Progenitor cell of endocrine pancreas (in vitro differentiated cells): ENCODE measurements around the gene CEP112. TPM values are rescaled to one million over a fixed set of nuclear protein-coding genes. Genes with fewer than 3 reads are reported as not detected.

Source experiments
- DNase-seq: peaks from one replicate; pipeline ENCODE4 v3.0.0; 2021; ENCODE audit warnings: low spot score; ENCODE audit not compliant: unreplicated experiment
- H3K27ac Mint-ChIP-seq: 2 replicates; pipeline ENCODE4 v1.8.0; 2021; ENCODE audit warnings: mild to moderate bottlenecking, moderate library complexity, mixed read lengths
- H3K27me3 Mint-ChIP-seq: 2 replicates; pipeline ENCODE4 v1.8.0; 2021; ENCODE audit warnings: mixed read lengths
- H3K36me3 Mint-ChIP-seq: 2 replicates; pipeline ENCODE4 v1.8.0; 2022; ENCODE audit warnings: mixed read lengths; ENCODE audit not compliant: insufficient read depth
- H3K4me1 Mint-ChIP-seq: 2 replicates; pipeline ENCODE4 v1.8.0; 2021; ENCODE audit warnings: low read depth, mixed read lengths
- H3K4me3 Mint-ChIP-seq: 2 replicates; pipeline ENCODE4 v1.8.0; 2021; ENCODE audit warnings: low read depth, mild to moderate bottlenecking, moderate library complexity, mixed read lengths
- H3K9me3 Mint-ChIP-seq: 2 replicates; pipeline ENCODE4 v1.8.0; 2021; ENCODE audit warnings: low read depth, mixed read lengths
- total RNA-seq: library from RNA; stranded (reverse); gene quantifications from 2 replicates; pipeline ENCODE4 v1.2.1, GENCODE V29; 2021
- TF ChIP-seq, protein P1 (sequence below): fragments of 200-600 bp; sonication (generic); IDR thresholded peaks from one replicate; pipeline ENCODE4 v1.5.0; 2021; ENCODE audit warnings: antibody characterized with exemption, mild to moderate bottlenecking; ENCODE audit not compliant: unreplicated experiment

CEP112 gene
- total RNA-seq, 1 donor from 2014 or later, result 24.3 TPM

DNA sequence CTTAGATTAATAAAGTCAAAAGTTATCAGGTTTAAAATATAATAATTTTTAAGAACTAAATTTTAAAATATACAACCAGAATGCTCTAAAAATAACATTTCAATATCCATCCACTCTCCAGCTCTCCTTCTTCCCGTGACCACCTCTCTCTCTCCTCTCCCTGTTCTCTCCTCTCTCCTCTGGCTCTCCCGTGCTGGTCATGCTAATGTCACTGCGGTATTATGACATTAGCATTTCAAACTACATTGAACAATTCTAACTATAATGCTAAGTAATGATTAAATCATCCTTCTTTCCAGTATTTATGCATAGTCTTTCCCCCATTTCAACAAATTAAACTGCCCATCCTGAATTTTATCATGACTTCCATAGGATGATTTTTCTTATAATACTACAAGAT, 154.7 kb downstream of the CEP112 start:
- TF ChIP-seq, protein P1, sequence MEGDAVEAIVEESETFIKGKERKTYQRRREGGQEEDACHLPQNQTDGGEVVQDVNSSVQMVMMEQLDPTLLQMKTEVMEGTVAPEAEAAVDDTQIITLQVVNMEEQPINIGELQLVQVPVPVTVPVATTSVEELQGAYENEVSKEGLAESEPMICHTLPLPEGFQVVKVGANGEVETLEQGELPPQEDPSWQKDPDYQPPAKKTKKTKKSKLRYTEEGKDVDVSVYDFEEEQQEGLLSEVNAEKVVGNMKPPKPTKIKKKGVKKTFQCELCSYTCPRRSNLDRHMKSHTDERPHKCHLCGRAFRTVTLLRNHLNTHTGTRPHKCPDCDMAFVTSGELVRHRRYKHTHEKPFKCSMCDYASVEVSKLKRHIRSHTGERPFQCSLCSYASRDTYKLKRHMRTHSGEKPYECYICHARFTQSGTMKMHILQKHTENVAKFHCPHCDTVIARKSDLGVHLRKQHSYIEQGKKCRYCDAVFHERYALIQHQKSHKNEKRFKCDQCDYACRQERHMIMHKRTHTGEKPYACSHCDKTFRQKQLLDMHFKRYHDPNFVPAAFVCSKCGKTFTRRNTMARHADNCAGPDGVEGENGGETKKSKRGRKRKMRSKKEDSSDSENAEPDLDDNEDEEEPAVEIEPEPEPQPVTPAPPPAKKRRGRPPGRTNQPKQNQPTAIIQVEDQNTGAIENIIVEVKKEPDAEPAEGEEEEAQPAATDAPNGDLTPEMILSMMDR, result no peak
- Mint-ChIP-seq H3K4me1 (no peaks in the 10 kb centered on the region), H3K27ac (no peak overlapping the region), H3K36me3 (peaks cover 3% of the 10 kb centered on the region), H3K27me3 (no peaks in the 10 kb centered on the region), H3K9me3 (no peaks in the 10 kb centered on the region), H3K4me3 (no peak overlapping the region)
- DNase-seq, result no peak

DNA sequence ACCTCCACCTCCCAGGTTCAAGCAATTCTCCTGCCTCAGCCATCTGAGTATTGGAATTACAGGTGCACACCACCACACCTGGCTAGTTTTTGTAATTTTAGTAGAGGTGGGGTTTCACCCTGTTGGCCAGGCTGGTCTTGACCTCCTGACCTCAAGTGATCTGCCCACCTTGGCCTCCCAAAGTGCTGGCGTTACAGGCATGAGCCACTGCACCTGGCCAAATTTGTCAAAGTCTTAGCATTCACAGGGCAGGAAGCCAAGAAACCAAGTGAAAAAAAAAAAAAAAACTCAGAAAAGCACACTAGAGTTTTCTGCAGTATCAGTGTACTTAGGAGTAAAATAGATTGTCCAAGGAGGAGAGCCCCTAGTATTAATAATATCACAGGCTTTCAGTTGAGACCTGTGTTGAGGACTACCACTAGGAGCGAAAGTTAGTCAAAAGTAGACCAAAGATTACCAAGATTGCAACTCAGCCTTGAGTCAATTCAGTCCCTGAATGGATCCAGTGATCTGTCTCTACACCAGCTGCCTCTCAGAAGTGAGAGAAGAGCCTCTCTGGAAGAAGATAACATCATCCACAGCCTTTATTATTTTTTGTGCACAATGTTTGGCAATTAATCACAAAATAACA, 159.7 kb downstream of the CEP112 start:
- no peak for DNase-seq
- Mint-ChIP-seq H3K27ac (no peak overlapping the region), H3K27me3 (no peaks in the 10 kb centered on the region), H3K9me3 (no peaks in the 10 kb centered on the region), H3K4me1 (no peaks in the 10 kb centered on the region), H3K4me3 (no peak overlapping the region), H3K36me3 (peaks cover 5% of the 10 kb centered on the region)
- TF ChIP-seq, protein P1, result no peak

- H3K36me3 Mint-ChIP-seq, result peaks cover 43% of the 10 kb centered on the region
Observed at GRCh38 chr17:66025551-66025950, 166.4 kb downstream of the CEP112 start.

DNA sequence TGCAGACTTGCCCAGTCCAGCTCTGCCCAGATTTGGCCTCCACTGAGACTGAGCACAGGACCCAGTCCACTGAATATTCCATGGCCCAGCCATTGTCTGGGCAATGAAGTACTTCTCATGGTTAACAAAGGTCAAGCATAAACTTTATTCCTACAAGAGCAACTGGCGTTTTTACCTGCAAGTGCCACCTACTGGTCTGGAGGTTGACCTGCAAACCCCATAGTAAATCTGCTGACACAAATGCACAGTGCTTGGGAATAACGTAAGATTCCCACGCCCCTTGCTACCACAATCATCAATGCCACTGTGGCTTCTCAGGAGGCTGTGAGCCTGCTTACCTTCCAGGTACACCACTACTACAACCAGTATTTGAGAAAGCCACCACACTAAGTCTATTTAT, 170.2 kb downstream of the CEP112 start:
- peaks cover 26% of the 10 kb centered on the region for H3K9me3 Mint-ChIP-seq
- peaks cover 7% of the 10 kb centered on the region for H3K4me1 Mint-ChIP-seq
- no peak overlapping the region for H3K4me3 Mint-ChIP-seq
- TF ChIP-seq, protein P1, result no peak
- H3K27ac Mint-ChIP-seq, result no peak overlapping the region
- H3K27me3 Mint-ChIP-seq, result no peaks in the 10 kb centered on the region
- no peak for DNase-seq
- peaks cover 40% of the 10 kb centered on the region for H3K36me3 Mint-ChIP-seq

More at GRCh38 chr17:66025551-66025950, 166.4 kb downstream of the CEP112 start:
- DNase-seq, result no peak
- no peak overlapping the region for H3K4me3 Mint-ChIP-seq
- peaks cover 26% of the 10 kb centered on the region for H3K9me3 Mint-ChIP-seq
- TF ChIP-seq, protein P1, result no peak
- no peaks in the 10 kb centered on the region for H3K27me3 Mint-ChIP-seq
- H3K27ac Mint-ChIP-seq, result no peak overlapping the region
- no peaks in the 10 kb centered on the region for H3K4me1 Mint-ChIP-seq

DNA sequence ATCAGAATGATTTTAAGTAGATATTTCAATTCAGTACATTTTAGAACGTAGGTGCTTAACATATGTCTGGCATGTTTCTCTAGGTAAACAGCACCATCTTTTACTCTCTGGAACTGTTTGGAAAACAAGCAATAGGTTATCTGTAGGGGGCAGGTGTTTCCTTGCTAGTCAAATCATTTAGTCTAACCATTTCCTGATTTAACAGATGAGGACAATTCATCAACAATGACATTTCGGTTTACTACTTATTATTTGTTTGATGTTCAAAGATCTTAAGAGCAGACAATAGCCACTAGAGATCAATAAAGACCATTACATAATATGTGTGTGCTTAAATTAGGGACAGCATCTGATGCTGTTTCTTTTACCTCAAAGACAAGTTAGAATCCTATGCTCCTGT, 173.1 kb downstream of the CEP112 start:
- TF ChIP-seq, protein P1, result no peak
- no peak overlapping the region for H3K4me3 Mint-ChIP-seq
- H3K27ac Mint-ChIP-seq, result no peak overlapping the region
- no peak for DNase-seq
- no peaks in the 10 kb centered on the region for H3K27me3 Mint-ChIP-seq
- H3K36me3 Mint-ChIP-seq, result peaks cover 17% of the 10 kb centered on the region
- H3K9me3 Mint-ChIP-seq, result peaks cover 9% of the 10 kb centered on the region
- H3K4me1 Mint-ChIP-seq, result peaks cover 7% of the 10 kb centered on the region
